ENCODE data around the gene ZBTB20.

DNA sequence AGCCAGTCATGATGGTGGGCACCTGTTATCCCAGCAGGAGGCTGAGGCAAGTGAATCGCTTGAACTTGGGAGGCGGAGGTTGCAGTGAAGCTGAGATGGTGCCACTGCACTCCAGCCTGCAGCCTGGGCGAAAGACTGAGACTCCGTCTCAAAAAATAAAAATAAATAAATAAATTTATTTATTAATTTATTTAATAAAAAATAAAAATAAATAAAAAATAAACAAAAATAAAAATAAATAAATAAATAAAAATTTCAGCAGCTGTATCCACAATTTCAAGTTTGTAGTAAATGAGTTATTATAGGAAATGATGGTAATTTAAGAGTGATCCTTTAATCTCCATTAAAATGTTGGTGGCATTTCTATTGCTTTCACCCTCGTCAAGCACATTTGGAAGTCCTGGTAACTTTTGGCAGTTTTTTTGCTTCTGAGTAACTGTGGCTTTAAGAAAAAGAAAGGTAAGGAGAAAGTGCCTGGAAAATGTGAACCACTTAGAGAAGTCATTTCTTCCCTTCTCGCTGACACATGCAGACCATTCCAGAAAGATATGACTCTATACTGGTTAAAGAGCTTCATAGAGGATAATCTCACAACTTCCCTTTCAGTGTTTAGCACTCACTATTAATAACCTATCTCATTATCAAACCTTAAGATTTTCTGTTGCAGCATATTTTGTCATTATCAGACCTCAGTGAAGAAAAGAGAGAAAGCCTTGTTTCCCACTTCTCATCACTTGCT is 556.6 kb downstream of the ZBTB20 start:
- TF ChIP-seq RARB (CRISPR knock-in tag; IDR thresholded peaks at IDR 0.05) (no peak), CSDC2 (CRISPR knock-in tag; IDR thresholded peaks at IDR 0.05) (no peak), TSHZ2 (CRISPR knock-in tag; IDR thresholded peaks at IDR 0.05) (no peak), ISL1 (CRISPR knock-in tag; IDR thresholded peaks at IDR 0.05) (no peak), ESRRG (CRISPR knock-in tag; IDR thresholded peaks at IDR 0.05) (no peak), ZC3H10 (CRISPR knock-in tag; IDR thresholded peaks at IDR 0.05) (no peak), ZFP30 (CRISPR knock-in tag; IDR thresholded peaks at IDR 0.05) (no peak), ZNF565 (CRISPR knock-in tag; conservative IDR thresholded peaks at IDR 0.05; ENCODE audit: low read depth) (no peak), ZFP3 (CRISPR knock-in tag; IDR thresholded peaks at IDR 0.05) (no peak), ZNF8 (CRISPR knock-in tag; IDR thresholded peaks at IDR 0.05) (no peak), PPARA (CRISPR knock-in tag; IDR thresholded peaks at IDR 0.05; ENCODE audit: borderline replicate concordance) (no peak)
- TF ChIP-seq, protein P1, sequence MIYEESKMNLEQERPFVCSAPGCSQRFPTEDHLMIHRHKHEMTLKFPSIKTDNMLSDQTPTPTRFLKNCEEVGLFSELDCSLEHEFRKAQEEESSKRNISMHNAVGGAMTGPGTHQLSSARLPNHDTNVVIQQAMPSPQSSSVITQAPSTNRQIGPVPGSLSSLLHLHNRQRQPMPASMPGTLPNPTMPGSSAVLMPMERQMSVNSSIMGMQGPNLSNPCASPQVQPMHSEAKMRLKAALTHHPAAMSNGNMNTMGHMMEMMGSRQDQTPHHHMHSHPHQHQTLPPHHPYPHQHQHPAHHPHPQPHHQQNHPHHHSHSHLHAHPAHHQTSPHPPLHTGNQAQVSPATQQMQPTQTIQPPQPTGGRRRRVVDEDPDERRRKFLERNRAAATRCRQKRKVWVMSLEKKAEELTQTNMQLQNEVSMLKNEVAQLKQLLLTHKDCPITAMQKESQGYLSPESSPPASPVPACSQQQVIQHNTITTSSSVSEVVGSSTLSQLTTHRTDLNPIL (CRISPR knock-in tag; IDR thresholded peaks at IDR 0.05; ENCODE audit: low read depth): no peak
- TF ChIP-seq, protein P2, sequence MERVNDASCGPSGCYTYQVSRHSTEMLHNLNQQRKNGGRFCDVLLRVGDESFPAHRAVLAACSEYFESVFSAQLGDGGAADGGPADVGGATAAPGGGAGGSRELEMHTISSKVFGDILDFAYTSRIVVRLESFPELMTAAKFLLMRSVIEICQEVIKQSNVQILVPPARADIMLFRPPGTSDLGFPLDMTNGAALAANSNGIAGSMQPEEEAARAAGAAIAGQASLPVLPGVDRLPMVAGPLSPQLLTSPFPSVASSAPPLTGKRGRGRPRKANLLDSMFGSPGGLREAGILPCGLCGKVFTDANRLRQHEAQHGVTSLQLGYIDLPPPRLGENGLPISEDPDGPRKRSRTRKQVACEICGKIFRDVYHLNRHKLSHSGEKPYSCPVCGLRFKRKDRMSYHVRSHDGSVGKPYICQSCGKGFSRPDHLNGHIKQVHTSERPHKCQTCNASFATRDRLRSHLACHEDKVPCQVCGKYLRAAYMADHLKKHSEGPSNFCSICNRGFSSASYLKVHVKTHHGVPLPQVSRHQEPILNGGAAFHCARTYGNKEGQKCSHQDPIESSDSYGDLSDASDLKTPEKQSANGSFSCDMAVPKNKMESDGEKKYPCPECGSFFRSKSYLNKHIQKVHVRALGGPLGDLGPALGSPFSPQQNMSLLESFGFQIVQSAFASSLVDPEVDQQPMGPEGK (CRISPR knock-in tag; IDR thresholded peaks at IDR 0.05; ENCODE audit: borderline replicate concordance): no peak
- TF ChIP-seq, protein P3, sequence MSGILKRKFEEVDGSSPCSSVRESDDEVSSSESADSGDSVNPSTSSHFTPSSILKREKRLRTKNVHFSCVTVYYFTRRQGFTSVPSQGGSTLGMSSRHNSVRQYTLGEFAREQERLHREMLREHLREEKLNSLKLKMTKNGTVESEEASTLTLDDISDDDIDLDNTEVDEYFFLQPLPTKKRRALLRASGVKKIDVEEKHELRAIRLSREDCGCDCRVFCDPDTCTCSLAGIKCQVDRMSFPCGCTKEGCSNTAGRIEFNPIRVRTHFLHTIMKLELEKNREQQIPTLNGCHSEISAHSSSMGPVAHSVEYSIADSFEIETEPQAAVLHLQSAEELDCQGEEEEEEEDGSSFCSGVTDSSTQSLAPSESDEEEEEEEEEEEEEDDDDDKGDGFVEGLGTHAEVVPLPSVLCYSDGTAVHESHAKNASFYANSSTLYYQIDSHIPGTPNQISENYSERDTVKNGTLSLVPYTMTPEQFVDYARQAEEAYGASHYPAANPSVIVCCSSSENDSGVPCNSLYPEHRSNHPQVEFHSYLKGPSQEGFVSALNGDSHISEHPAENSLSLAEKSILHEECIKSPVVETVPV (CRISPR knock-in tag; IDR thresholded peaks at IDR 0.05): no peak

Data from SK-N-SH treated with all-trans-retinoic acid at 6 μM for 48 hours (cell line).